ENCODE results near the gene ENTPD7.

ENTPD7 gene

GRCh38 chr10:99708428-99709012 is 49.2 kb downstream of the ENTPD7 start:
- DNase-seq (ENCODE audit: low read depth) = no peak

GRCh38 chr10:99709480-99710229 is 50.3 kb downstream of the ENTPD7 start:
- H3K4me3 ChIP-seq (ENCODE audit: low read depth, low read length) = no peak overlapping the region
- no peak for DNase-seq (ENCODE audit: low read depth)
- TF ChIP-seq MAX (IDR thresholded peaks at IDR 0.05; ENCODE audit: low read depth, low read length) = no peak
- no peak for TF ChIP-seq POLR2A (IDR thresholded peaks at IDR 0.05; ENCODE audit: extremely low read depth, insufficient read length)
- no peak for TF ChIP-seq MYC (IDR thresholded peaks at IDR 0.05; ENCODE audit: low read depth, low read length)
- no peak for TF ChIP-seq CTCF (IDR thresholded peaks at IDR 0.05; ENCODE audit: low read depth, low read length)

More at GRCh38 chr10:99708428-99709012, 49.2 kb downstream of the ENTPD7 start:
- no peak overlapping the region for H3K4me3 ChIP-seq (ENCODE audit: low read depth, low read length)
- no peak for TF ChIP-seq POLR2A (IDR thresholded peaks at IDR 0.05; ENCODE audit: extremely low read depth, insufficient read length)
- TF ChIP-seq MYC (IDR thresholded peaks at IDR 0.05; ENCODE audit: low read depth, low read length) = no peak
- TF ChIP-seq CTCF (IDR thresholded peaks at IDR 0.05; ENCODE audit: low read depth, low read length) = no peak
- TF ChIP-seq MAX (IDR thresholded peaks at IDR 0.05; ENCODE audit: low read depth, low read length) = no peak

- TF ChIP-seq MAX (IDR thresholded peaks at IDR 0.05; ENCODE audit: low read depth, low read length) (no peak), CTCF (IDR thresholded peaks at IDR 0.05; ENCODE audit: low read depth, low read length) (peak; percentile 64)
- peak; percentile 76 for DNase-seq (ENCODE audit: low read depth)
These were observed 51.9 kb downstream of the ENTPD7 start for GRCh38 chr10:99711129-99711719.

GRCh38 chr10:99714446-99714845 is 55.1 kb downstream of the ENTPD7 start:
- H3K4me3 ChIP-seq (ENCODE audit: low read depth, low read length) = no peak overlapping the region
- TF ChIP-seq CTCF (IDR thresholded peaks at IDR 0.05; ENCODE audit: low read depth, low read length) (no peak), MAX (IDR thresholded peaks at IDR 0.05; ENCODE audit: low read depth, low read length) (no peak)
- no peak for DNase-seq (ENCODE audit: low read depth)

More at GRCh38 chr10:99711129-99711719, 51.9 kb downstream of the ENTPD7 start:
- H3K4me3 ChIP-seq (ENCODE audit: low read depth, low read length) = no peak overlapping the region

GRCh38 chr10:99720387-99720786 is 61.1 kb downstream of the ENTPD7 start:
- TF ChIP-seq MAX (IDR thresholded peaks at IDR 0.05; ENCODE audit: low read depth, low read length) (no peak), CTCF (IDR thresholded peaks at IDR 0.05; ENCODE audit: low read depth, low read length) (no peak), POLR2A (IDR thresholded peaks at IDR 0.05; ENCODE audit: extremely low read depth, insufficient read length) (no peak), MYC (IDR thresholded peaks at IDR 0.05; ENCODE audit: low read depth, low read length) (no peak)
- DNase-seq (ENCODE audit: low read depth) = no peak
- no peak overlapping the region for H3K4me3 ChIP-seq (ENCODE audit: low read depth, low read length)

Data from NB4 (cell line).